KOPT-K1 (cell line): Measurements from ENCODE around the gene NOCT.
"Not testable (repeated sequence)": the region's sequence is repeated elsewhere in the genome, so short reads cannot be mapped to it uniquely, and the experiment has no call there.

Experiments used
- H3K27ac ChIP-seq: fragments of 200-600 bp; sonication (generic); 2 replicates; pipeline ENCODE4 v1.5.1; 2016; ENCODE audit warnings: antibody characterized with exemption, mild to moderate bottlenecking, low read depth, low read length; ENCODE audit not compliant: poor library complexity, severe bottlenecking
- H3K36me3 ChIP-seq: fragments of 200-600 bp; sonication (generic); 2 replicates; pipeline ENCODE4 v1.5.1; 2017; ENCODE audit warnings: antibody characterized with exemption, mild to moderate bottlenecking, low read length, moderate library complexity; ENCODE audit not compliant: insufficient read depth
- H3K9me3 ChIP-seq: fragments of 200-600 bp; sonication (generic); 2 replicates; pipeline ENCODE4 v1.5.1; 2017; ENCODE audit warnings: antibody characterized with exemption, low read length, mild to moderate bottlenecking; ENCODE audit not compliant: insufficient read depth, poor library complexity, severe bottlenecking

Gene NOCT

GRCh38 chr4:139054791-139055505 lies 39.4 kb downstream of the NOCT start:
- Histone ChIP-seq H3K36me3 (peaks cover 96% of the 10 kb centered on the region), H3K9me3 (no peaks in the 10 kb centered on the region), H3K27ac (no peak overlapping the region)

DNA sequence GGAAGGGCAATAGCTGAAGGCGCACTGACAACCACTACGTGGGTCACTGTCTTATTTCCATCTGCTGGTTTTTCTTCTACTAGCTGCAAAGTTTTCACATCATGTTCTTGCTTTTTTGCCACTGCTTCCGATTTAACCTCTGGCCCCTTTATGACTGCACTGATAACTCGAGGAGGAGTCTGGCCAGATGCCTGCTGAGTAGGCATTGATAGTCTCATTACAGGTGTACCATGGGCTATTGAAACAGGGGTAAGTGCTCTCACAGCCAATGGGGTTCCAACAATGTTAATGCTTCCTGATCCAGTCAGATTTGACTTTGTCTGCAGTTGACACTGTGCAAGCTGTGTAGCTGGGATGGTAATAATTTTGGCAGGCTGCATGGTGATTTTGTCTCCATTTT lies 43.4 kb downstream of the NOCT start:
- not testable (repeated sequence) for H3K27ac ChIP-seq
- H3K36me3 ChIP-seq, result peaks cover 99% of the 10 kb centered on the region

GRCh38 chr4:139060591-139060990 lies 45.0 kb downstream of the NOCT start:
- H3K36me3 ChIP-seq, result peaks cover 99% of the 10 kb centered on the region
- H3K27ac ChIP-seq, result no peak overlapping the region
- H3K9me3 ChIP-seq, result no peaks in the 10 kb centered on the region

More for the DNA sequence above, 43.4 kb downstream of the NOCT start:
- not testable (repeated sequence) for H3K9me3 ChIP-seq

DNA sequence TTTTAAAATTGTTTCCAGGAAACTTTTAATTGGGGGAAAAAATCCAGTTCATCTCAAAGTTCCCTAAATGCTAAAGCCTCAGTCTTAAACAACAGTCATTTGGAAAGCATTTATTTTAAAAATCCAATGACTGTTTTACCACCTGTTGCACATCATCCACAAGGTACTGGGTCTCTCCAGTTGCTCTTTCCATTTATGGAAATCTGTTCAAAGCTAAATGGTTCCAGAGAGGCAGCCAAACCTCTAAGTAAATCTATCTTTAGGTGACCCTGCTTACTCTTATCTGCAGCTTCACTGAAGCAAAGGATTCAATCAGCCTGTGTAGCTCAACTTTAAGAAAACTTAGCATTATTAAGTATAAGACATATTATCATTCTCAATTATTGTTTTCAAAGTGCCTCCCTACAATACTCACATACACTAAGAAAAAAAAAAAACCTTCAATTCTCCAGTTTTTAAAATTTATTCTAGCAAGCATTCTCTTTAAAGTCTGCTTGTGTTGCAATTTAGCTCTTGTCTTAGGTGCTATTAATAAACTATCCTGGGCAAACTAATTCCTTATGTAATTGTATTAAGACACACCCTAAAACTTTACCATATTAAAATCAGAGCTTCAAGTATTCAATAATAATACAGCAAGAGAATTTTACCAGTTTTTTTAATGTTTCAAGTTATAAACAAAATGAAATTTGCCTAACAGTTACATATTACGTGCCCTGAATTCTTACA lies 60.6 kb downstream of the NOCT start:
- Histone ChIP-seq H3K27ac (no peak overlapping the region), H3K9me3 (no peaks in the 10 kb centered on the region), H3K36me3 (peaks cover 46% of the 10 kb centered on the region)

DNA sequence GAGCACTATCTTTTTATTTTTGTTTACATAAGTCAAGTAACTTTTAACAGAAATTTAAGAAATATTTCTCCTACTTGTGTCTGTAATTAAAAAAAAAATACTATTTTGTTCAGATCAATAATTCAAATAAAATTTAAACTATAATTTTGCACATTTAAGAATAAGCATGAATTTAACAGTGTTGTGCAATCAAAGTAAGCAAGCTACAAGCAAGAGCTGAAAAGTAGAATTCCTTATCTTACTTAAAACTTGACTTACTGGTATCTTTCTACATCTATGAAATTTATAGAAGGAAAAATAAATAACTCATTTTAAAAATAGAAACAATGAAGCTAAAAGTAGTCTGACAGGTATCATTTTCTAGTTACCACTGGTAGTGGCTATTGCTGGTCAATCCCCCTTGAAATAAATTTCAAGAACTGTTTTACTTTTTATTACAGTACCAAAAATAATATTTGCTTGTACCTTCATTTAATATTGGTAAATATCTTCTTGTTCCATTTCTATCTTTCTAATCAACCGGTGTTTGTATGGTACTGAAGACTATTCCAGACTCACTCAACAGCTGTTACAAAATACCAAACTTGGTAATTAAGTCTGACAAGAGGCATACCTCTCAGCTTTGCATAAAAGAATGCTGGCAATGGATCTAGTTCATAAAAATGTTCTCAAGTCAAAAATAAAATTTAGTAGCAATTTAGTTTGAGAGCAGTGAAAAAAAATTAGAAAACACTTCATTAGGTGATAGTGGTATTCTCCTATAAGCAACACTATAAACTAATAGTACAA lies 62.2 kb downstream of the NOCT start:
- no peaks in the 10 kb centered on the region for H3K9me3 ChIP-seq
- H3K36me3 ChIP-seq, result peaks cover 30% of the 10 kb centered on the region
- H3K27ac ChIP-seq, result no peak overlapping the region

DNA sequence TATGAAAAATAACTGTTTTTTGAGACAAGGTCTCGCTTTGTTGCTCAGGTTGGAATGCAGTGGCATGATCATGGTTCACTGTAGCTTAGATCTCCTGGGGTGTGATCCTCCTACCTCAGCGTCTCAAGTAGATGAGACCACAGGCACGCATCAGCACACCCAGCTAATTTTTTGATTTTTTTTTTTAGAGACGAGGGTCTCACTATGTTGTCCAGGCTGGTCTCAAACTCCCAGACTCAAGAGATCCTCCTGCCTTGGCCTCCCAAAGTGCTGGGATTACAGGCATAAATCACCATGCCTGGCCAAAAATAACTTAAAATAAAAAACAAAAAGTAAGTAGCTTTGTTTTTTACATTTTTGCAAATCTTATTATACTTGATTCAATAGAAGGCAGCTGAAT lies 63.3 kb downstream of the NOCT start:
- Histone ChIP-seq H3K27ac (no peak overlapping the region), H3K9me3 (no peaks in the 10 kb centered on the region), H3K36me3 (peaks cover 21% of the 10 kb centered on the region)

DNA sequence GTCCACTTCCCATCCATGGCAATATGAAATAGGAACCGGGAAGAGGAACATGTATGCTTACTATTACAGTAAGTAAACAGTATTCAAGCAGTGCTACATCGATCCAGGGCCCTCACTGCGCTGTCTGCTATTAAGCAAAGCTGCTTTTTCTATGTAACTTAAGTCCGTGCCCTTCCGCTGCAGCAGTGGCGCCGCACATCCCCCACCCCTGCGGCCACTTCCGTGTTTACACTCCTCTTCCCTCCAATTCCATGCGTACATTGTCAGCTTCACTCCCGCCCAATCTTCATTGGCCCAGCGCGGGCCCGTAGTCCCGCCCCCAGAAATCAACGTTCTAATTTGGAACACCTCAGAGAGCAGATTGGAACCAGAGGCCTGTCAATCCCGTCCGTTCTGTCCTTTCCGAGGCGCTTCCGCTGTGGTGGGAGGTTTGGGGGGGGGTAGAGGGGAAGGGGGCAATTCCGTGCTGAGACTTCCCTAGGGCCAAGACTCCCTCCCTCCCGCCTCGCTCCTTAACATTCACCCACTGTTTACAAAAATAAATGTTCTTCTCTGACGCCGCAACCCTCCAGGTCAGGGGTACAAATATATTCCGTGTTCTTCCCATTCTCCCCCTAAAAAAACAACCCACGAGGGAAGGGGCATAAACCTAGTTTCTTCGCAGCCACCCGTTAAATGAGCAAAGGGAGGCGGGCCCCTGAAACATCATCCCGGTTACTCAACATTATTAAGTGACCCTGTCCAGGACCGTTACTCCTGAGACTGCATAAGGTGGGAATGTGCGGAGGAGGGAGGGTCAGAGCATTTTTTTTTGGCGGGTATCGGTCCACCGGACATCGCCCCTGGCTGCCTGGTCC lies 67.4 kb downstream of the NOCT start:
- H3K27ac ChIP-seq, result peak overlapping the region; percentile 96

GRCh38 chr4:139083607-139083955 lies 68.0 kb downstream of the NOCT start:
- 0 out of 2 replicates have a peak, but pooled peaks cover 7% of the 10 kb centered on the region for H3K36me3 ChIP-seq
- no peaks in the 10 kb centered on the region for H3K9me3 ChIP-seq
- peak overlapping the region; percentile 96 for H3K27ac ChIP-seq

More for the DNA sequence above, 67.4 kb downstream of the NOCT start:
- H3K9me3 ChIP-seq, result no peaks in the 10 kb centered on the region
- 0 out of 2 replicates have a peak, but pooled peaks cover 7% of the 10 kb centered on the region for H3K36me3 ChIP-seq

- Histone ChIP-seq H3K27ac (peak overlapping the region; percentile 96), H3K9me3 (no peaks in the 10 kb centered on the region), H3K36me3 (0 out of 2 replicates have a peak, but pooled peaks cover 3% of the 10 kb centered on the region)
These were observed 68.6 kb downstream of the NOCT start for GRCh38 chr4:139083956-139084803.

- Histone ChIP-seq H3K36me3 (no peaks in the 10 kb centered on the region), H3K27ac (peak overlapping the region; percentile 96), H3K9me3 (no peaks in the 10 kb centered on the region)
These were observed 69.2 kb downstream of the NOCT start for GRCh38 chr4:139084804-139085093.

- Histone ChIP-seq H3K9me3 (no peaks in the 10 kb centered on the region), H3K27ac (peak overlapping the region; percentile 96), H3K36me3 (no peaks in the 10 kb centered on the region)
These were observed 69.6 kb downstream of the NOCT start for GRCh38 chr4:139085141-139085540.

GRCh38 chr4:139092271-139092670 lies 76.7 kb downstream of the NOCT start:
- no peaks in the 10 kb centered on the region; the same call in 1 of the 2 replicates for H3K36me3 ChIP-seq
- H3K27ac ChIP-seq, result no peak overlapping the region
- no peaks in the 10 kb centered on the region for H3K9me3 ChIP-seq
